Panc1 (cell line): ENCODE data around the gene DIP2C.

ENCODE experiments used
- POLR2AphosphoS5 ChIP-seq: IDR thresholded peaks from 2 replicates; pipeline ENCODE4 v1.6.1; 2012; ENCODE audit warnings: mild to moderate bottlenecking, low read depth, low read length, moderate library complexity
- TF ChIP-seq, protein P1 (sequence below): fragments of 450-650 bp; IDR thresholded peaks from 2 replicates; pipeline ENCODE4 v1.5.1; 2017; ENCODE audit warnings: mild to moderate bottlenecking
- TF ChIP-seq, protein P2 (sequence below), 2 experiments: IDR thresholded peaks; 2 replicates each; pipeline ENCODE4 v1.6.1; 2011 to 2012; ENCODE audit warnings: low read depth in 2 of 2, control low read depth in 1 of 2, low read length in 1 of 2, mild to moderate bottlenecking in 1 of 2, moderate library complexity in 1 of 2; ENCODE audit not compliant: insufficient read depth in 1 of 2

DNA sequence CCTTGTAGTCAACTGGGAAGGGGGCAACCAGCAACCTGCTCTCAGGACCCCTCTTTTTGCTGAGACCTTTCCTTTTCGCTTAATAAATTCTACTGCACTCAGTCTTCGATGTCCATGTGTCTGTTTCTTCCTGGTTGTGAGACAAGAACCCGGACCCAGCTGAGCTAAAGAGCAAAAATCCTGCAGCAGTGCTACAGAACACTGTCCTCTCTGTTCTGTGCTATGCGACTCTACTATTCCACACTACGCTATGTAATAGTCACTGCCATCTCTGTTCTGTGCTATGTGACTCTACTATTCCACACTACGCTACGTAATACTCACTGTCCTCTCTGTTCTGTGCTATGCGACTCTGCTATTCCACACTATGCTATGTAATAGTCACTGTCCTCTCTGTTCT, 34.3 kb downstream of the DIP2C start:
- TF ChIP-seq, protein P1, sequence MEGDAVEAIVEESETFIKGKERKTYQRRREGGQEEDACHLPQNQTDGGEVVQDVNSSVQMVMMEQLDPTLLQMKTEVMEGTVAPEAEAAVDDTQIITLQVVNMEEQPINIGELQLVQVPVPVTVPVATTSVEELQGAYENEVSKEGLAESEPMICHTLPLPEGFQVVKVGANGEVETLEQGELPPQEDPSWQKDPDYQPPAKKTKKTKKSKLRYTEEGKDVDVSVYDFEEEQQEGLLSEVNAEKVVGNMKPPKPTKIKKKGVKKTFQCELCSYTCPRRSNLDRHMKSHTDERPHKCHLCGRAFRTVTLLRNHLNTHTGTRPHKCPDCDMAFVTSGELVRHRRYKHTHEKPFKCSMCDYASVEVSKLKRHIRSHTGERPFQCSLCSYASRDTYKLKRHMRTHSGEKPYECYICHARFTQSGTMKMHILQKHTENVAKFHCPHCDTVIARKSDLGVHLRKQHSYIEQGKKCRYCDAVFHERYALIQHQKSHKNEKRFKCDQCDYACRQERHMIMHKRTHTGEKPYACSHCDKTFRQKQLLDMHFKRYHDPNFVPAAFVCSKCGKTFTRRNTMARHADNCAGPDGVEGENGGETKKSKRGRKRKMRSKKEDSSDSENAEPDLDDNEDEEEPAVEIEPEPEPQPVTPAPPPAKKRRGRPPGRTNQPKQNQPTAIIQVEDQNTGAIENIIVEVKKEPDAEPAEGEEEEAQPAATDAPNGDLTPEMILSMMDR, result no peak
- TF ChIP-seq, protein P2, sequence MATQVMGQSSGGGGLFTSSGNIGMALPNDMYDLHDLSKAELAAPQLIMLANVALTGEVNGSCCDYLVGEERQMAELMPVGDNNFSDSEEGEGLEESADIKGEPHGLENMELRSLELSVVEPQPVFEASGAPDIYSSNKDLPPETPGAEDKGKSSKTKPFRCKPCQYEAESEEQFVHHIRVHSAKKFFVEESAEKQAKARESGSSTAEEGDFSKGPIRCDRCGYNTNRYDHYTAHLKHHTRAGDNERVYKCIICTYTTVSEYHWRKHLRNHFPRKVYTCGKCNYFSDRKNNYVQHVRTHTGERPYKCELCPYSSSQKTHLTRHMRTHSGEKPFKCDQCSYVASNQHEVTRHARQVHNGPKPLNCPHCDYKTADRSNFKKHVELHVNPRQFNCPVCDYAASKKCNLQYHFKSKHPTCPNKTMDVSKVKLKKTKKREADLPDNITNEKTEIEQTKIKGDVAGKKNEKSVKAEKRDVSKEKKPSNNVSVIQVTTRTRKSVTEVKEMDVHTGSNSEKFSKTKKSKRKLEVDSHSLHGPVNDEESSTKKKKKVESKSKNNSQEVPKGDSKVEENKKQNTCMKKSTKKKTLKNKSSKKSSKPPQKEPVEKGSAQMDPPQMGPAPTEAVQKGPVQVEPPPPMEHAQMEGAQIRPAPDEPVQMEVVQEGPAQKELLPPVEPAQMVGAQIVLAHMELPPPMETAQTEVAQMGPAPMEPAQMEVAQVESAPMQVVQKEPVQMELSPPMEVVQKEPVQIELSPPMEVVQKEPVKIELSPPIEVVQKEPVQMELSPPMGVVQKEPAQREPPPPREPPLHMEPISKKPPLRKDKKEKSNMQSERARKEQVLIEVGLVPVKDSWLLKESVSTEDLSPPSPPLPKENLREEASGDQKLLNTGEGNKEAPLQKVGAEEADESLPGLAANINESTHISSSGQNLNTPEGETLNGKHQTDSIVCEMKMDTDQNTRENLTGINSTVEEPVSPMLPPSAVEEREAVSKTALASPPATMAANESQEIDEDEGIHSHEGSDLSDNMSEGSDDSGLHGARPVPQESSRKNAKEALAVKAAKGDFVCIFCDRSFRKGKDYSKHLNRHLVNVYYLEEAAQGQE (IDR thresholded peaks at IDR 0.05; ENCODE audit: insufficient read depth in 1 of 2, low read depth in 2 of 2, low read length in 1 of 2), result no peak
- TF ChIP-seq POLR2AphosphoS5, result no peak
